T-helper 9 cell (primary cell): ENCODE data around the gene DNAL1.

Source experiments
- DNase-seq: peaks from one replicate; pipeline ENCODE4 v3.0.0-alpha.2; 2020

Gene DNAL1

GRCh38 chr14:73725116-73726024, 80.6 kb downstream of the DNAL1 start:
- no peak for DNase-seq

- no peak for DNase-seq
Measured at GRCh38 chr14:73726025-73726961, 81.5 kb downstream of the DNAL1 start.

- no peak for DNase-seq
Measured at GRCh38 chr14:73727166-73727565, 82.4 kb downstream of the DNAL1 start.

GRCh38 chr14:73728717-73729330, 84.0 kb downstream of the DNAL1 start:
- peak; percentile 96 for DNase-seq

- DNase-seq = no peak
Measured at GRCh38 chr14:73729556-73730265, 84.9 kb downstream of the DNAL1 start.

GRCh38 chr14:73731111-73731510, 86.3 kb downstream of the DNAL1 start:
- DNase-seq = no peak

- DNase-seq = no peak
Measured at GRCh38 chr14:73732006-73732405, 87.2 kb downstream of the DNAL1 start.

GRCh38 chr14:73736842-73737241, 92.1 kb downstream of the DNAL1 start:
- no peak for DNase-seq

GRCh38 chr14:73738518-73739173, 93.9 kb downstream of the DNAL1 start:
- no peak for DNase-seq

- DNase-seq = no peak
Measured at GRCh38 chr14:73739174-73739898, 94.5 kb downstream of the DNAL1 start.

- no peak for DNase-seq
Measured at GRCh38 chr14:73739899-73740617, 95.3 kb downstream of the DNAL1 start.

GRCh38 chr14:73740618-73741326, 96.0 kb downstream of the DNAL1 start:
- DNase-seq = no peak

- DNase-seq = peak; percentile 60
Measured at GRCh38 chr14:73741386-73741875, 96.6 kb downstream of the DNAL1 start.

- DNase-seq = no peak
Measured at GRCh38 chr14:73741876-73742519, 97.2 kb downstream of the DNAL1 start.

- DNase-seq = no peak
Measured at GRCh38 chr14:73742520-73743238, 97.9 kb downstream of the DNAL1 start.

GRCh38 chr14:73743431-73743931, 98.7 kb downstream of the DNAL1 start:
- DNase-seq = peak; percentile 55

- DNase-seq = no peak
Measured at GRCh38 chr14:73744175-73744867, 99.5 kb downstream of the DNAL1 start.
